NCI-H2107 treated with DMSO at 0.1 percent for 48 hours (cell line): ENCODE data around the gene GDF9.
A peak's percentile ranks its signal among the peaks of the same experiment; 100 is the strongest.

Source experiments
- DNase-seq: peaks from one replicate; lab custom pipeline; 2025; ENCODE audit not compliant: unreplicated experiment; lab: John Stamatoyannopoulos, UW

Gene GDF9

GRCh38 chr5:132838516-132839282 lies 27.6 kb downstream of the GDF9 start:
- DNase-seq: no peak

DNA sequence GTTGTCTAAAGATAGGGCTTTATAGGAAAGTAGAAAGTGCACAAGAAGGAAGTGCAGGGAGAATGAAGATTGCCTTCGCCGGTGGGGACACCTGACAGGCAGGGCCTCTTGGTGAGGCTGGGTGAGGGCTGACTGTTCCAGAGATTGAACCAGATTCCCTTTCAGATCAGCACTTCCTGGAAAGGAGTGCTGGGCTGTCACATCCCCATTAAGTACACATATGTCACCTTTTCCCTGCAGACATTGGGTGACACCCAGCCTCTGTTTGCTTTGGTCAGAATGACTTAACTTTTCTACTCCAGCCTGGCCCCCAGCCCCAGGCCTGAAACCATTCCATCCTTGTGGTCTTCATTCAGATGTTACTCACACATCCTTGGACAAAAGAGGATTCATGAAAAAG lies 28.4 kb downstream of the GDF9 start:
- DNase-seq: no peak

GRCh38 chr5:132836852-132837251 lies 29.4 kb downstream of the GDF9 start:
- DNase-seq: no peak

DNA sequence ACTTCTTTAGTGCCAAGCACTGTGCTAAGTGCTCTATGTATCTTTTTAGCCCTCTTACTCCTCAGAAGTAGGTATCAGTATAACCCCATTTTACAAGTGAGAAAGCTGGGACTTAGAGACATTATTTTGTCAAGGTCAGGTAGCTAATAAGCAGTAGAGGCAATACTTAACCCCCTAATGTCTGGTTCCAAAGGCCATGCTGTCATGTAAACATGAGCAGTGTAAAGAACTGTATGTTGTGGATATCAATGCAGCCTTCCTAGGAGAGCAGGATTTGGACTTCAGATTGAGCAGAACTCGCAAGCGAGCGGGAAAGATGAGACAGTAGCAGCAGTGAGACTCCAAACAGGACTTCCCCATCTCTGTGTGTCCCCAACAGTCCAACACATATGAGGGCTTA lies 32.2 kb downstream of the GDF9 start:
- DNase-seq: no peak

GRCh38 chr5:132832612-132833011 lies 33.7 kb downstream of the GDF9 start:
- DNase-seq: no peak

GRCh38 chr5:132831095-132831860 lies 35.0 kb downstream of the GDF9 start:
- DNase-seq: no peak

DNA sequence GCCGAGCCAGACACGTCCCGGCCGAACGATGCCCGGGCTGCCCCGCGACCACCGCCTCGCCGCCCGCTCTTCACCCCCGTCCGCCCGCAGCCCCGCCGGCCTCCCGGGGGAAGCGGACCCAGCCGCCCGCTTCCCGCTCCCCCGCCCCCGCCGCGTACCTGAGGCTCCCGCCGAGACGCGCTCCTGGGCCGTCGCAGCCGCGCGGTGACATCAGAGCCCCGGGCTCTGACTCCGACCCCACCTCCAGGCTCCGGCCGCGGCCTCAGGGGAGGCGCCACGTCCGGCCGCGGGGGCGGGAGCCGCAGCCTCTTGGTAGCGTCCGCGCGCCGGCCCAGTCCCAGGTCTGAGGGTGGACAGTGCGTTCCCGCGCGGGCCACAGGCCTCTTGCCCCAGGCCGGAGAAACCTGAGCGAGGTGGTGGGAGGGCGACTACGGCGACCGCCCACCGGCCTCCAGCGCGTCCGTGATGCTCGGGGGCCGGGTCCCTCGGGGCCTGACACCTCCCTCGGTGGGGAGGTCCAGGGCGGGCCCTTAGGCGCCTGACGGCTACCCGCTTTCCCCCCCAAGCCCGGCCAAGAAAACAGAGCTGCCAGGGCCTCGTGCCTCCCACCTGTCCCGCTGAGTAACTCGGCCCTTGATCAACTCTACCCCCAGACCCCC lies 35.7 kb downstream of the GDF9 start, which contains the start of gene SHROOM1:
Gene SHROOM1, minus strand, starts transcription at position 212 of the 659 bp plus-strand sequence. CDS start 4,507 bp downstream, outside the sequence.
- no peak for DNase-seq

DNA sequence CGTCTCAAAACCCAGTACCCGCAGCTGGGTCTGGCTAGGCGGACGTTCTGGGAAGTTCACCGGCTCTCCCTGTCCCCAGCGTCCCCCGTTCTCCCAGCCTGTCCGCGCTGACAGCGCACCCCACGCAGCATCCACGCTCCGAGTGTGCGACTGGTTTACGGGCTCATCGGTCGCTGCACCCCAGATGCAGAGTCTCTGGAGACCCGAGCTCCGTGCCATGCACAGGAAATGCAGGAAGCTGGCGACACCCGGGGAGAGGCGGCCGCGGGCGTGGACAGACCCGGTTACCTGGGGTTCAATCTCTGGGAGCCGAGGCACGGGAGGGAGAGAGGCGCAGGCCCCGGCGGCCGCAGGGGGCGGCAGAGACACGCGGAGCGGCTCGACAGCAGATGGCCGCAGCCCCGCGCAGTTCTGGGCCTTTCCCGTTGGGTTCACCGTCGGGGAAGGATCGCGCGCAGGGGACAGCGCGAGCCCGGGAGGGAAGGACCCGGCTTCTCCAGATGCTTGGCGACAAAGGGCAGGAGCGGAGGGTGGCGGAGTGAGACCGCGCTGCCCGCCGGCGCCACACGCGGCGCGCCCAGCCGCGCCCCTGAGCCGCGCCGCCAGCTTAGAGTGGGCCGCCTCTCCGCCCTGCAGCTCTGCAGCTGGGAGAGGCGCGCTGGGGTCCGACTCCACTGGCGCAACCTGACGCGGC lies 36.4 kb downstream of the GDF9 start:
- DNase-seq: peak; percentile 31

- DNase-seq: no peak
Measured at GRCh38 chr5:132828846-132829494, 37.3 kb downstream of the GDF9 start.

- no peak for DNase-seq
Measured at GRCh38 chr5:132827943-132828673, 38.2 kb downstream of the GDF9 start.

DNA sequence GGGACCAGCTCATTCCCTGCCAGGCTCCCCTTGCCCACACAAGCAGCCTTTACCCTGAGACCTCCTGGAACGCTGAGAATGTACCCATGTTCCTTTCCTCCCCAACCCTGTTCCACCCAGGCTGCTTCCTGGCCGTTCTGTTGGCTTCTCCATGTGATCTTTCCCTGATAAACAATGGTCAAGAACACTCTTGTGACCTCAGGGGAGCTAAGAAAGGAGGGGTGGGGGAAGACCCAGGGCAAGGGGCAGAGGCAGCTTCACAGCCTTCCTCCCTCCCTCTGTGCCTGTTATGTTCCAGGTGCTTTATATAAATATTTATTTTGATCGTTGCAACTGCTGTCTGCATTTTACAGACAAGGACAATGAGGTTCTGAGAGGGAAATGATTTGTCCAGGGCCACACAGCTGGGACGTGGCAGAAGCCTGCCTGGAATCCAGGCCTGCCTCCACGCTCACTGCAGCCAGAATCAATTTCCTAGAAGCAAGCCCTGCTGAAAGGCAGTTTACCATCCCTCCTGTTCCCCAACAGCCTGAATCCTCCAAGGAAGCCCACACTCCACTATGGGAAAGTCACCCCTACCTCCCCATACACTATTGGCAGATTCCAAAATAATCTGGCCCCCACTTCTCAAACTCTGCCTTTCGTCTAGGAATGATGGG lies 39.7 kb downstream of the GDF9 start:
- no peak for DNase-seq

- no peak for DNase-seq
Measured at GRCh38 chr5:132825834-132826391, 40.4 kb downstream of the GDF9 start.

GRCh38 chr5:132825033-132825833 lies 41.0 kb downstream of the GDF9 start:
- no peak for DNase-seq

- DNase-seq: no peak
Measured at GRCh38 chr5:132824426-132824825, 41.8 kb downstream of the GDF9 start.

- DNase-seq: no peak
Measured at GRCh38 chr5:132823481-132824050, 42.7 kb downstream of the GDF9 start.

DNA sequence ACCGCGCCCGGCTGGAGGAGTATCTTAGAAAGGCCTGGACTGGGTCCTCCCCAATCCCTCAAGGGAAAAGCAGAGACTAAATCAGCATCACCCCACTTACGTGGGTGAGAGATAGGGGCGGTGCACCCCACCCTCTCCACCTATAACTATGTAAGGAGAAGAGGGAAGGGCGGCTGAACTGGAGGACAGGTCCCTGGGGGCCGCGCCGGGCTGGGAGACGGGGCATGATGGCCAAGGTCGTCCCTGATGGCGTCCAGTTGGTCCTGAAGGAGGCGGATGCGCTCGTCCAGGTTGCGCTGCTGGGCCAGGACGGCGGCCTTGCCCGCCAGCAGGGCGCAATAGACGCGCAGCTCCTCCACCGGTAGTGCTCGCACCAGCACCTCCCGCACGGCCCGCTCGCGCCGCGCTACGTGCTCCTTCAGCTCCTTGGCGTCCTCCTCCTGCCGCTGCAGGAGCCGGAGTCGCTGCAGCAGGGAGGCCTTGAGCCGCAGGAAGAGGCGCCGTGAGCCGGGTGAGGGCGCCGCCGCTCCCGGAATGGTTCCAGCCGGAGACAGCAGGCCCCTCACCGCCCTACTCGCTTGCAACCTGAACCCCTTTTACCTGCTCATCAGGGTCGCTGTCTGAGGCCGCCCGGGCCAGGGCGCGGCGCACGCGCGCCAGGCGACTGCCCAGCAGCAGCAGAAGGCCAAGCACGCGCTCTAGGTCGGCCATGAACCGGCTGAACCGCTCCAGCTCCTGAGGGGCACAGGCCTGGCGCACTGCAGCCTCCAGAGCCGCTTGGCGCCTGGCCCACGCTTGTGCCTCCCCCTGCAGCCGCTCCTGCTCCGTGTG lies 43.4 kb downstream of the GDF9 start:
- no peak for DNase-seq

DNA sequence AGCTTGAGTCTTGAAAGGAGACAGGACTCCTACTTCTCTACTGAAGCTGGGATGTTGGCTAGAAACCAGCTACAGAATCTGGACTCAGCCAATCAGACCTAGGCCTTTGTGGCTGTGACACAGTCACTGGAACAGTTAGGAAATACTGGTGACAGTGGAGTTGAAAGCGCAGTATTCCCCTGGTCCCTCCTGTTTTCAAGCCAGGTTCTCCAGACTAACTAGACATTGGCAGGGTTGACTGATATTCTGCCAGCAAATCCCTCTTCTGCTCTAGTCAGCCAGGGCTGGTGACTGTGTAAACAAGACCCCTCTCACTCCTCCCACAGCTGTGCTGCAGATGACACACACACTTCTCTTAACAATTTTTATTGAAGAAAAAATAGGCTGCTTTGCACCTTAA lies 44.5 kb downstream of the GDF9 start:
- no peak for DNase-seq
